Measurements from ENCODE around the gene ADGRA3. TPM values are rescaled to one million over a fixed set of nuclear protein-coding genes. Genes with fewer than 3 reads are reported as not detected.

The ADGRA3 gene
- total and polyA plus RNA-seq, 2 experiments from 2014 or later, result 16.2 to 73.9 TPM

GRCh38 chr4:22483551-22483981 is 32.3 kb downstream of the ADGRA3 start (continued):
- TF ChIP-seq REST (IDR thresholded peaks at IDR 0.05; ENCODE audit: unreplicated experiment), result no peak
- no peak for TF ChIP-seq POLR2AphosphoS5 (IDR thresholded peaks at IDR 0.05; ENCODE audit: low read depth)

- Histone ChIP-seq H3K79me2 (replicated peaks; ENCODE audit: insufficient read depth) (no peaks in the 10 kb centered on the region; the same call in 1 of the 2 replicates), H3K27me3 (ENCODE audit: insufficient read depth) (no peaks in the 10 kb centered on the region), H3K4me1 (ENCODE audit: insufficient read depth) (peaks cover 23% of the 10 kb centered on the region), H3K9me2 (ENCODE audit: insufficient read depth) (no peaks in the 10 kb centered on the region), H3K4me2 (peak overlapping the region; percentile 43; the same call in 1 of the 2 replicates), H3K36me3 (ENCODE audit: insufficient read depth) (no peaks in the 10 kb centered on the region), H2AFZ (no peak overlapping the region), H3F3A (replicated peaks; ENCODE audit: low read depth) (no peaks in the 10 kb centered on the region), H3K4me3 (no peak overlapping the region), H3K27ac (ENCODE audit: low read depth) (peak overlapping the region; percentile 75), H4K20me1 (replicated peaks; ENCODE audit: insufficient read depth) (peaks cover 18% of the 10 kb centered on the region; the same call in 1 of the 2 replicates)
- peak; percentile 67 for ATAC-seq
- Mint-ChIP-seq H3K4me3 (no peak overlapping the region), H3K4me1 (peaks cover 53% of the 10 kb centered on the region), H3K9me3 (peaks cover 3% of the 10 kb centered on the region; the same call in 1 of the 3 replicates), H3K27me3 (ENCODE audit: insufficient read depth, low read depth, poor library complexity) (peaks cover 4% of the 10 kb centered on the region), H3K36me3 (ENCODE audit: low read depth) (peaks cover 11% of the 10 kb centered on the region; the same call in 2 of the 3 replicates), H3K27ac (peak overlapping the region; percentile 72)
- no peak for DNase-seq (ENCODE audit: low spot score)
- no peak for TF ChIP-seq EZH2 (IDR thresholded peaks at IDR 0.05; ENCODE audit: low read depth, unreplicated experiment)
- TF ChIP-seq CTCF (conservative IDR thresholded peaks at IDR 0.05; ENCODE audit: low read depth in 2 of 2), result no peak
- no peak for TF ChIP-seq EZH2phosphoT487 (IDR thresholded peaks at IDR 0.05; ENCODE audit: unreplicated experiment)
- no peak for TF ChIP-seq NANOG (IDR thresholded peaks at IDR 0.05; ENCODE audit: borderline replicate concordance)
- TF ChIP-seq CREB1 (CRISPR knock-in tag; IDR thresholded peaks at IDR 0.05; ENCODE audit: low read depth), result no peak
- TF ChIP-seq POLR2AphosphoS5 (IDR thresholded peaks at IDR 0.05; ENCODE audit: low read depth), result no peak
- no peak for TF ChIP-seq ZNF462 (CRISPR knock-in tag; IDR thresholded peaks at IDR 0.05)
- no peak for TF ChIP-seq ZNF114 (CRISPR knock-in tag; IDR thresholded peaks at IDR 0.05)
Observed at GRCh38 chr4:22482250-22483127, 33.4 kb downstream of the ADGRA3 start.

Measured in GM23338 (cell line).